Activated CD4-positive, alpha-beta T cell treated with anti-CD3 and anti-CD28 coated beads, Interleukin-2, amount 50 U/mL, for 16 hours (primary cell): ENCODE measurements around the gene FBXO45.
"Not testable (repeated sequence)": the region's sequence is repeated elsewhere in the genome, so short reads cannot be mapped to it uniquely, and the experiment has no call there.

Experiments
- DNase-seq: peaks from one replicate; pipeline ENCODE4 v3.0.0-alpha.2; 2020

FBXO45 gene

GRCh38 chr3:196558476-196558875, 10.0 kb upstream of the FBXO45 start:
- DNase-seq: no peak

DNA sequence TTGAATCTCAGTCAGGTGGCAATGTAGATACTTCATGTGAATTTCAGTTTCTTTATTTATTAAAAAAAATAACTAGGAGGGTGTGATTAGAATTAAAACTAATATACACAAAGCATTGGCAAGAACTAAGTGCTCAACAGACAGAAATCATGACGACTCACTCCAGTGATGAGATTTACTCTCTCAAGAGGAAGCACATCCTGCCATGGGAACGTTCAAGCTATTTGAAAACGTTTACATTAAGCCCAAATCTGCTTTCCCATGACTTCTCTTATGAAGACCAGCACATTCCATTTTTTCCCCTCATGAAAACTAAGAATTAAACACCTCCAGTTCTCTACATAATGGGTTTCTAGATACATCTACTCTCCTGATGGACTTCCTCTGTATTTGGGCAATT, 8.6 kb upstream of the FBXO45 start:
- peak; percentile 8 for DNase-seq

DNA sequence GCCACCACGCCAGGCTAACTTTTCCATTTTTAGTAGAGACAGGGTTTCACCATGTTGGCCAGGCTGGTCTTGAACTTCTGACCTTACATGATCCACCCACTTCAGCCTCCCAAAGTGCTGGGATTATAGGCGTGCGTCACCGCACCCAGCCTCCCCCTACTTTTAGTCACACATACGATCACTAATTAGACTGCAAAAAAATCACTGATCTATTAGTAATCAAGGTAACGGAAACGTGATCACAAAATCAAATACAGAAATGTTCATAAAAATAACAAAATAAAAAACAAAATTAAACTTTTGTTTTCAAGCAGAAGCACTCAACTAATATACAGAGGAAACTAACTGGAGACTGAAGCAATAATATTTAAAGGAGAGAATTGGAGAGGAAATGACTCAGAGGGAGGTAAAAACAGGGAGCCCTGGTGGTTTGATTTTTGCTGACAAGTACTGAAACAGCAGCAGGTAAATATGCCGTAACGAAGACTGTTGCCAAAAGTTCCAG, 4.7 kb upstream of the FBXO45 start:
- peak; percentile 77 for DNase-seq

DNA sequence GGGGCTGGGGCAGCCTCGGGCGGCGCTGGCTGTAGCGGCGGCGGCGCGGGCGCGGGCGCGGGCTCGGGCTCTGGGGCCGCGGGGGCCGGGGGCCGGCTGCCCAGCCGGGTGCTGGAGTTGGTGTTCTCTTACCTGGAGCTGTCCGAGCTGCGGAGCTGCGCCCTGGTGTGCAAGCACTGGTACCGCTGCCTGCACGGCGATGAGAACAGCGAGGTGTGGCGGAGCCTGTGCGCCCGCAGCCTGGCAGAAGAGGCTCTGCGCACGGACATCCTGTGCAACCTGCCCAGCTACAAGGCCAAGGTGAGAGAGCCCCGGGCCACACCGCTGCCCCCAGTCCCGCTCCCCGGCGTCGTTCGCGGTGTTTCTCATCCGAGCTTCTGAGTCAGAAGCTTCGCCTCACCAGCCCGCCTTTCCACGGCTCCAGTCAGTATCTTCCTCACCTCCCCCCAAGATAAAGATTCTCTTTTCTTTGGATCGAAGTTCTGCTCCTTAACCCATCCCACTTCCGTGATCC, 600 bp downstream of the FBXO45 start:
- peak; percentile 54 for DNase-seq

GRCh38 chr3:196570332-196570731, 1.9 kb downstream of the FBXO45 start:
- DNase-seq: not testable (repeated sequence)

DNA sequence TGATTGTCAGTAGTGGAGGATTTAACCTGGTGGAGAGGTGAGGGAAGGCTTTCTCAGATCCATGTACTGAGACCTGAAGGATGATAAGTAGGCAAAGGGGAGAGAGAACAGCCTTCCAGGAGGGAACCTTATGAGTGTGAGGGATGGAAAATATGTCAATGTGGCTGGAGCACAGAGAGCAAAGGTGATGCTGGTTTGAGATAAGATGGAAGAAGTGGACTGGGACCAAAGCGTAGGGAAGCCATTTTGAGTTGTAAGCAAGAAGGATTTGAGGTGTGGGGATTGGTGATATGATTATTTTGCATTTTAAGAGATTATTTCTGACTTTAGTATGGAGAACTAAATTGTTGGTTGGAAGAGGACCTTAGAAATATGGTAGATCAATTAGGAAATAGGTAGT, 3.9 kb downstream of the FBXO45 start:
- no peak for DNase-seq

- no peak for DNase-seq
These were observed 16.7 kb downstream of the FBXO45 start for GRCh38 chr3:196585044-196585757.

DNA sequence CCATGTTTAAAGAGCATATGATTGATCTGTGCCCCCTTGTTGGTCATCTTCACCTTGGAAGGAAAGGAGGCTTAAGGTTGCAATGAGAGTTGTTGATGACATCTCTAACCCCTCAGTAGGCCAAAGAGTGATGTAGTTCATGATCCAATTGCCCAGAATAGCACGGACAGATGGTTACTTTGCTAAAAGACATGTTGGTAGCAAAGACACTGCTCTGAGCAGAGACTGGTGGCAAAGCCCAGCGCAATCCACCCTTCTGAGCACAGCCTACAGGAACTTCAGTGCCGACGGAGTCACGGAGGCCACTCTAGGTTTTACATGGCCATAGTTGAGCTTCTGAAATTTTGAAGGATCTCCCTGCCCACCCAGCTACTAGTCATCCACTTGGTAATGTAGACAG, 21.8 kb downstream of the FBXO45 start:
- DNase-seq: no peak

- no peak for DNase-seq
These were observed 27.9 kb downstream of the FBXO45 start for GRCh38 chr3:196596355-196596754.

GRCh38 chr3:196597971-196598733, 29.7 kb downstream of the FBXO45 start:
- DNase-seq: peak; percentile 59

DNA sequence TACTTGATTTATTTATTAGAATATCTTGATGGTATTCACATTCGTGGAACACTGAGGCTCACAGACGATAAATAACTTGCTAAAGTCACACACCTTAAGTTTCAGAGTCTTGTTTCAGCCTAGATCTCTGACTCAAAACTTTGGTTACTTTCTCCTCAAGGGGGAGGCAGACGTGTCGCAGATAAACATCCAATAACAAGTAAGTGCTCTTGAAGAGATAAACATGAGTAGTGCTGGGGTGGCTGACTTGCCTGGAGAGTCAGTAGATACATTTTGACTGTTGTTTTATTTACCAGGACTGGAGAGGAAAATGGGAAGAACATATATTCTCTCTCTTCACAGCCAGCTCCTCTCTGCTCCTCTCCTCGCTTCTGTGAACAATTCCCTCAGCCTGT, 31.3 kb downstream of the FBXO45 start:
- DNase-seq: no peak

DNA sequence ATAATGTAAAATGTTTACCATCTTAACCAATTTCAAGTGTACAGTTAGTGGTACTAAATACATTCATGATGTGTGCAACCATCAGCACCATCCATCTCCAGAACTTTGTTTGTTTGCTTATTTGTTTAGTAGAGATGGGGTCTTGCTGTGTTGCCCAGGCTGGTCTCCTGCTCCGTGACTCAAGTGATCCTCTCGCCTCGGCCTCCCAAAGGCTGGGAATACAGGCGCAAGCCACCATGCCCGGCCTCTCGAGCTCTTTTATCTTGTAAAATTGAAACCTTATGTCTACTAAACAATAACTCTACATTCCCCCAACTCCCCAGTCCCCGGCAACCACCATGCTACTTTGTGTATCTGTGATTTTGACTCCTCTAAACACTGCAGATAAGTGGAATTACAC, 31.9 kb downstream of the FBXO45 start:
- no peak for DNase-seq

GRCh38 chr3:196602673-196603072, 34.2 kb downstream of the FBXO45 start:
- no peak for DNase-seq

GRCh38 chr3:196603683-196604082, 35.2 kb downstream of the FBXO45 start:
- no peak for DNase-seq

DNA sequence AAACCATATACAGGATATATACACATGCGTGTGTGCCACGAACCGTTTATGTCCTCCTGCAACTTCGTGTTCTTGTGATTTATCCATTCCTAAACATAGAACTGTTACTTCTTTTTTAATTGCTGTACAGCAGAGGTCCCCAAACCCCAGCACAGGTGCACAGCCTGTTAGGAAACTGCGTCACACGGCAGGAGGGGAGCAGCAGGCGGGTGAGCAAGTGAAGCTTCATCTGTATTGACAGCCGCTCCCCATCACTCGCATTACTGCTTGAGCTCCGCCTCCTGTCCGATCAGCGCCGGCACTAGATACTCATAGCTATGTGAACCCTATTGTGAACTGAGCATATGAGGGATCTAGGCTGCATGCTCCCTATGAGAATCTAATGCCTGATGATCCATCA, 36.1 kb downstream of the FBXO45 start:
- DNase-seq: peak; percentile 44

DNA sequence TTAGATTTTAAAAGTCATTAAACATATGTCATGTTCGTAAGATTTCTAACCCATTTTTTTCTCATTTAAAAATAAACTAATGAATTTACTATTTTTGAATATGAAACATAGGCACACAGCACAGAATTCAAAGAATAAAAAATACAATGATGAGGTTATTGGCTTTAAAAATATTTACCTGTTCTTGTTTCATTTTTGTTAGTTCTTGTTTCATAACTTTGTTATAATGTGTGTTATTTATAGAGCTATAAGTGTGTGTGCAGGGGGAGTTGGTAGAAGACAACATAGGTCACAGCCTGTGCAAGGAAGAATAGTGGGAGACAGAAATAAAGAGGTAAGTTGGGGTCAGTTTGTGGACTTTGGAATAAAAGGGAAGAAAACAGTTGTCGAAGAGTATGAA, 40.2 kb downstream of the FBXO45 start:
- DNase-seq: no peak

DNA sequence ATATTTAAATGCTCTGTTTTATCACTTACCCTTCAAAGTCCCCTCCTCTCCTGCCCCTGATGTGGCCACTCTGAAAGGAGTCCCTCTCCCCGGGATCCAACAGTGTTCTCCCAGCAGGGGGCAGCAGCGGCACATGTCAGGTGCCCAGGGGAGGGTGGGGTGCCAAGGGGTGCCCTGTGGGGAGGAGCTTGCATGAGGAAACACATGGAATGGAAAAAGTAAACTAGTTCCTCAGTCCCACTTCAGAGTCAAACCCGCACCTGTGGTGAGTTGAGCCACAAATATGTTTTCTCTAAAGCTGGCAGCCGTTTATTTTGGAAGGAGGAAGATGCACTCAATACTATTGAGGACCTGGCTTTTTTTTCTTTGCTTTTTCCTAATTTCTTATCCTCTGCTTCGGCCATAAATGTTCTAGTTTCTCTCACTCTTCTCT, 40.9 kb downstream of the FBXO45 start:
- peak; percentile 94 for DNase-seq

DNA sequence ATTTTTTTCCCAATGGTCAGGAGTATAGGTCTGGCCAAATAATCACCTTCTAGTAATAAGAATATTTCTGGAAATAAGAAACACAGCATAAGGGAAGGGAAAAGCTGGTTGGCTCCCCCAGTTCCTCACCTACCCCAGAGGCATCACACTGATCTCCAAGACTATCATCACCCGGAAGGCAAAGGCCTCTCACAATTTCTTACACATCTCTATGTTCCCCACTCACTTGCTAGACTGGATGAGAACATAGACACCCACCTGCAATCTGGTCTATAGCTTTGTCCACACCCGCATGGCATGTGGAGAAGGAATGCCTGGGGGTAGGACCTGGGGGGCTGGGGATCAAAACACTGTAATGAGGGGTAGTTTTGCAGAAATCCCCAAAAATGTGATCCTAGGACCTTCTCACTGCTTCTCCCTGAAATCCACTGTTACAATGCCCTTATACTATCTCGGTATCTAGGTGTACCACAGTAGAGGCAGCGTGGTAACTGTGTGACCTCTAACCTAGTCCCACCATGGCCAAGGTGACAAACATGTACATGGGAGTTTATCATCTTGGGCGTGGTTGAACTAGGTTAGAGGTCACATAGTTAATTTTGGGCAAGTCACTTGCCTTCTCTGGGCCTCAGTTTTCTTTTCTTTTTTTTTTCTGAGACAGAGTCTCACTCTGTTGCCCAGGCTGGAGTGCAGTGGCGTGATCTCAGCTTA, 41.5 kb downstream of the FBXO45 start:
- DNase-seq: peak; percentile 34

DNA sequence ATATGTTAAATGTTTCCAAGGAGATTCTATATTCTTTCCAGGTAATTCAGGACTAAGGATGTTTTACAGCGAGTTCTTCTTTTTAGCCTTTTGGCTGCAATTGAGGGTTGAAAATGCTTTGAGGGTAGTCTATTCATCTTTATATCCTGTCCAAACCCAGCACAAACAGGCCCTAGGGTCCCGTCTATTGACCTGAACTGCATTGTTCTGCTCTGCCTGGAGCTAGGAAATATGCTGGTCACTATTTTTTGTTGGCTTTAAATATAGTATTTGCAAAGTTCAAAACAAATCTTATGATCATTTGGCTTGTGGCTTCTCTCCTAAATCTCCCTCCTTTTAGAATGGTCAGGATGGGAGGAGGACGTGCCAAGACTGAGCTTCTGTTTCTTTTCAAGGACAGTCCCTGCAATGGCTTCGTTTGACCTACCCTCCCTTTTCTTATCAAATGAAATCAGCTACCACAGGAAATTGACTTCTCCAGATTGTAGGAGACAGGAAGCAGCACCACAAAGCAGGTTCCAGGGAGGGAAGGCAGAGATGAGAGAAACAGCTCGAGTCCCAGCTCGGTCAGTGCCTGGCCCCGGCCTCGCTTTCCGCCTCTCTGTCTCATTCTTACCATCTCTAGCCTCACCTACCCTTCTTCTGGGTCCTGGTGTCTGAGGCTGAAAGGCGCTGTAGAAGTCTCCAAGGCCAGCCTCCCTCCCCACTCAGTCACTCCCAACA, 43.5 kb downstream of the FBXO45 start:
- DNase-seq: peak; percentile 44

GRCh38 chr3:196615234-196615633, 46.8 kb downstream of the FBXO45 start:
- not testable (repeated sequence) for DNase-seq

- DNase-seq: no peak
These were observed 48.8 kb downstream of the FBXO45 start for GRCh38 chr3:196617256-196617655.

- no peak for DNase-seq
These were observed 50.8 kb downstream of the FBXO45 start for GRCh38 chr3:196619223-196619622.

GRCh38 chr3:196619627-196620026, 51.2 kb downstream of the FBXO45 start:
- not testable (repeated sequence) for DNase-seq
